HCT116 (cell line): ENCODE data around the gene DNASE2B. TPM values are rescaled to one million over a fixed set of nuclear protein-coding genes. Genes with fewer than 3 reads are reported as not detected.

Experiments
- ATAC-seq: fragments of 200-7000 bp; cut with Tn5 transposase; 2 replicates; pipeline ENCODE4 v1.9.1; 2020; ENCODE audit warnings: mild to moderate bottlenecking, moderate library complexity
- BruUV-seq: library from RNA; stranded (reverse); fragments of 400-500 nt; replicated peaks from 2 replicates; lab custom pipeline; 2021; lab: Mats Ljungman, UMichigan
- CTCF ChIA-PET: fragments of 300-600 bp; sonication (Branson Sonifier 250); formaldehyde crosslinking; loops from one replicate; lab custom pipeline; 2021; ENCODE audit warnings: antibody characterized with exemption; lab: Charles Lee
- POLR2A ChIA-PET: fragments of 300-600, 350-600 bp; sonication (Branson Sonifier 250); formaldehyde crosslinking; loops from one replicate; lab custom pipeline; 2021; ENCODE audit warnings: antibody characterized with exemption; lab: Charles Lee
- RAD21 ChIA-PET, 2 experiments: fragments of 300-600 bp; sonication (Branson Sonifier 250); formaldehyde crosslinking; loops; one replicate each; lab custom pipeline; 2023; ENCODE audit warnings: low total read pairs in 2 of 2; ENCODE audit not compliant: uncharacterized antibody in 2 of 2, unreplicated experiment in 2 of 2, low non-redundant PET in 1 of 2; lab: Charles Lee
- DNase-seq: peaks from one replicate; pipeline ENCODE4 v3.0.0-alpha.2; 2010; ENCODE audit warnings: low read depth, low spot score
- H2AFZ ChIP-seq: fragments of 200-600 bp; shearing (Covaris generic), sonication (generic); 2 replicates; pipeline ENCODE4 v1.6.1; 2017; ENCODE audit warnings: low read depth, mixed run types, mixed read lengths, antibody characterized with exemption, low read length; ENCODE audit not compliant: poor library complexity, severe bottlenecking
- H3K27ac ChIP-seq: 2 replicates; pipeline ENCODE4 v1.5.1; 2012; ENCODE audit warnings: low read depth, low read length
- H3K27me3 ChIP-seq: fragments of 200-600 bp; sonication (generic); 2 replicates; pipeline ENCODE4 v1.6.1; 2016; ENCODE audit warnings: mixed run types, low read length, mixed read lengths; ENCODE audit not compliant: insufficient read depth
- H3K36me3 ChIP-seq, 2 experiments: fragments of 200-500 bp in 1 of 2; fragments of 200-600 bp in 1 of 2; sonication (Bioruptor generic) in 1 of 2; sonication (generic) in 1 of 2; 2 replicates each; pipeline versions ENCODE4 v1.5.1 to v1.6.1; 2014 to 2016; ENCODE audit warnings: low read length in 2 of 2, inconsistent platforms in 1 of 2, mixed read lengths in 1 of 2, mixed run types in 1 of 2; ENCODE audit not compliant: insufficient read depth in 2 of 2, control insufficient read depth in 1 of 2
- H3K4me1 ChIP-seq, 2 experiments: fragments of 200-600 bp in 1 of 2; sonication (generic) in 1 of 2; 2 replicates each; pipeline versions ENCODE4 v1.5.1 to v1.6.1; 2012 to 2017; ENCODE audit warnings: low read length in 2 of 2, inconsistent platforms in 1 of 2, mild to moderate bottlenecking in 1 of 2, mixed read lengths in 1 of 2, mixed run types in 1 of 2, moderate library complexity in 1 of 2; ENCODE audit not compliant: insufficient read depth in 2 of 2, control insufficient read depth in 1 of 2
- H3K4me2 ChIP-seq: fragments of 200-600 bp; sonication (generic); 2 replicates; pipeline ENCODE4 v1.6.1; 2017; ENCODE audit warnings: mixed run types, low read length, mixed read lengths
- H3K4me3 ChIP-seq, 2 experiments: fragments of 200-600 bp in 1 of 2; sonication (generic) in 1 of 2; replicated peaks in 1 of 2; 2 replicates each; pipeline ENCODE4 v1.5.1; 2011 to 2016; ENCODE audit warnings: low read length in 2 of 2, control low read depth in 1 of 2, low read depth in 1 of 2, mild to moderate bottlenecking in 1 of 2, mixed read lengths in 1 of 2, mixed run types in 1 of 2
- H3K79me2 ChIP-seq: fragments of 200-600 bp; sonication (generic); 2 replicates; pipeline ENCODE4 v1.6.1; 2017; ENCODE audit warnings: mild to moderate bottlenecking, mixed run types, low read length, moderate library complexity, mixed read lengths; ENCODE audit not compliant: insufficient read depth
- H3K9ac ChIP-seq: fragments of 200-600 bp; sonication (generic); 2 replicates; pipeline ENCODE4 v1.6.1; 2016; ENCODE audit warnings: low read length, mixed read lengths
- H3K9me2 ChIP-seq: fragments of 200-600 bp; sonication (generic), shearing (Covaris generic); 2 replicates; pipeline ENCODE4 v1.6.1; 2017; ENCODE audit warnings: mixed run types, mild to moderate bottlenecking, moderate library complexity; ENCODE audit not compliant: insufficient read depth
- H3K9me3 ChIP-seq, 2 experiments: fragments of 200-500 bp in 1 of 2; fragments of 200-600 bp in 1 of 2; sonication (Bioruptor generic) in 1 of 2; sonication (generic) in 1 of 2; 2 replicates each; pipeline ENCODE4 v1.6.1; 2014 to 2017; ENCODE audit warnings: low read length in 2 of 2, mixed read lengths in 2 of 2, inconsistent platforms in 1 of 2, low read depth in 1 of 2, mild to moderate bottlenecking in 1 of 2, mixed run types in 1 of 2, moderate library complexity in 1 of 2; ENCODE audit not compliant: control insufficient read depth in 1 of 2, insufficient read depth in 1 of 2
- H4K20me1 ChIP-seq: fragments of 200-600 bp; sonication (generic), shearing (Covaris generic); 2 replicates; pipeline ENCODE4 v1.6.1; 2017; ENCODE audit warnings: mixed run types, mild to moderate bottlenecking, moderate library complexity; ENCODE audit not compliant: insufficient read depth
- ATF3 ChIP-seq: IDR thresholded peaks from 2 replicates; pipeline ENCODE4 v1.6.1; 2012
- CBX3 ChIP-seq: IDR thresholded peaks from 2 replicates; pipeline ENCODE4 v1.6.1; 2012; ENCODE audit warnings: low read depth
- CTCF ChIP-seq, 3 experiments: fragments of 200-600 bp in 1 of 3; sonication (generic) in 1 of 3; IDR thresholded peaks in 2 of 3; conservative IDR thresholded peaks in 1 of 3; 2 replicates each; pipeline ENCODE4 v1.5.1; 2012 to 2017; ENCODE audit warnings: low read depth in 2 of 3, low read length in 2 of 3, antibody characterized with exemption in 1 of 3, borderline replicate concordance in 1 of 3, control low read depth in 1 of 3, mild to moderate bottlenecking in 1 of 3, mixed read lengths in 1 of 3, mixed run types in 1 of 3, moderate library complexity in 1 of 3; ENCODE audit not compliant: insufficient read depth in 1 of 3
- EGR1 ChIP-seq: IDR thresholded peaks from 2 replicates; pipeline ENCODE4 v1.6.1; 2012; ENCODE audit warnings: low read depth
- EZH2 ChIP-seq: fragments of 200-600 bp; sonication (generic); IDR thresholded peaks from 2 replicates; pipeline ENCODE4 v1.6.1; 2017; ENCODE audit warnings: antibody characterized with exemption, mixed run types
- EZH2phosphoT487 ChIP-seq: fragments of 200-600 bp; IDR thresholded peaks from 2 replicates; pipeline ENCODE4 v1.6.1; 2018; ENCODE audit warnings: antibody characterized with exemption, borderline replicate concordance
- FOSL1 ChIP-seq: IDR thresholded peaks from 2 replicates; pipeline ENCODE4 v1.6.1; 2012; ENCODE audit warnings: low read depth
- JUND ChIP-seq: IDR thresholded peaks from 2 replicates; pipeline ENCODE4 v1.6.1; 2012
- MAX ChIP-seq: IDR thresholded peaks from 2 replicates; pipeline ENCODE4 v1.6.1; 2012
- POLR2A ChIP-seq: IDR thresholded peaks from 2 replicates; pipeline ENCODE4 v1.7.0; 2011; ENCODE audit warnings: borderline replicate concordance; ENCODE audit not compliant: insufficient read depth, insufficient read length; ENCODE audit errors: extremely low read depth
- POLR2AphosphoS5 ChIP-seq: IDR thresholded peaks from 2 replicates; pipeline ENCODE4 v1.6.1; 2011; ENCODE audit warnings: mild to moderate bottlenecking, low read depth, low read length, moderate library complexity
- RAD21 ChIP-seq: IDR thresholded peaks from 2 replicates; pipeline ENCODE4 v1.6.1; 2012; ENCODE audit warnings: low read depth, mild to moderate bottlenecking
- REST ChIP-seq: IDR thresholded peaks from 2 replicates; pipeline ENCODE4 v1.6.1; 2012; ENCODE audit warnings: low read depth
- SIN3A ChIP-seq: IDR thresholded peaks from 2 replicates; pipeline ENCODE4 v1.6.1; 2012; ENCODE audit warnings: low read depth
- SP1 ChIP-seq: IDR thresholded peaks from 2 replicates; pipeline ENCODE4 v1.6.1; 2012; ENCODE audit warnings: low read depth
- SRF ChIP-seq: IDR thresholded peaks from 2 replicates; pipeline ENCODE4 v1.6.1; 2012; ENCODE audit warnings: low read depth
- TCF7L2 ChIP-seq: IDR thresholded peaks from 2 replicates; pipeline ENCODE4 v1.7.0; 2011; ENCODE audit warnings: borderline replicate concordance, inconsistent platforms; ENCODE audit not compliant: insufficient read depth, insufficient read length; ENCODE audit errors: extremely low read depth
- ZBTB33 ChIP-seq: IDR thresholded peaks from 2 replicates; pipeline ENCODE4 v1.6.1; 2011; ENCODE audit warnings: mild to moderate bottlenecking, low read length, moderate library complexity; ENCODE audit not compliant: insufficient replicate concordance; ENCODE audit errors: extremely low read depth
- ZFX ChIP-seq: fragments of 450-650 bp; IDR thresholded peaks from 2 replicates; pipeline ENCODE4 v1.6.1; 2017
- ZNF274 ChIP-seq: fragments of 200-500 bp; sonication (Bioruptor generic); IDR thresholded peaks from 2 replicates; pipeline ENCODE4 v1.6.1; 2014; ENCODE audit warnings: mild to moderate bottlenecking, low read depth, low read length, inconsistent platforms
- intact Hi-C: fragments of 100-400 bp; cut with micrococcal nuclease; formaldehyde crosslinking; loops from 2 replicates; pipeline ENCODE4 v1.10.0; 2022
- total RNA-seq: library from RNA; stranded (reverse); gene quantifications from one replicate; pipeline ENCODE4 v1.2.1, GENCODE V29; 2021; ENCODE audit not compliant: unreplicated experiment

Gene DNASE2B
- total RNA-seq, 1 experiment from 2014 or later: 0.42 TPM

- Histone ChIP-seq H3K27me3 (no peaks in the 10 kb centered on the region), H3K27ac (no peak overlapping the region), H3K4me3 (no peak overlapping the region), H3K36me3 (no peaks in the 10 kb centered on the region), H3K4me1 (peaks cover 6 to 20% of the 10 kb centered on the region in 2 experiments; a peak in 3 of 4 replicates), H3K4me2 (peak overlapping the region; percentile 24; the same call in 1 of the 2 replicates), H3K79me2 (no peaks in the 10 kb centered on the region), H3K9me3 (no peaks in the 10 kb centered on the region), H2AFZ (peak overlapping the region; percentile 97), H4K20me1 (no peaks in the 10 kb centered on the region), H3K9ac (no peak overlapping the region), H3K9me2 (no peaks in the 10 kb centered on the region)
- DNase-seq (peak; percentile 67), ATAC-seq (peak; percentile 93)
- intact Hi-C loops: loop anchor here (1.0 to 5.0 kb wide), 5 partner anchors 100 to 330 kb away; no protein-coding TSS in a partner anchor
- BruUV-seq: no TSS peak
- POLR2A ChIA-PET: interaction anchor here (0.9 to 1.6 kb wide), 2 partner anchors 177 to 195 kb away, joined by 3 read pairs; no protein-coding TSS in a partner anchor
- RAD21 ChIA-PET: interaction anchor here (0.7 to 1.2 kb wide), 4 partner anchors 161 to 301 kb away, joined by 3 to 6 read pairs (median 4); no protein-coding TSS in a partner anchor
- CTCF ChIA-PET: interaction anchor here (0.6 to 2.2 kb wide), 15 partner anchors 9 to 330 kb away, joined by 3 to 14 read pairs (median 3); no protein-coding TSS in a partner anchor
- TF ChIP-seq SIN3A: no peak
- no peak for TF ChIP-seq ZBTB33
- TF ChIP-seq EZH2phosphoT487: no peak
- TF ChIP-seq ZFX: no peak
- TF ChIP-seq POLR2AphosphoS5: no peak
- no peak for TF ChIP-seq EGR1
- TF ChIP-seq MAX: 0 out of 2 replicates have a peak, but pooled peaks have one; percentile 12
- no peak for TF ChIP-seq ZNF274
- TF ChIP-seq SRF: no peak
- TF ChIP-seq EZH2: no peak
- TF ChIP-seq REST: no peak
- TF ChIP-seq FOSL1: peak; percentile 55
- no peak for TF ChIP-seq ATF3
- TF ChIP-seq CTCF (IDR thresholded peaks at IDR 0.05 in 2 of 3, conservative IDR thresholded peaks at IDR 0.05 in 1 of 3; ENCODE audit: borderline replicate concordance in 1 of 3, insufficient read depth in 1 of 3, low read depth in 2 of 3, low read length in 2 of 3): peak; percentile 21 to 76 (median 57); a peak in 5 of 6 replicates
- no peak for TF ChIP-seq TCF7L2
- TF ChIP-seq JUND: peak; percentile 44
- TF ChIP-seq RAD21: peak; percentile 85
- no peak for TF ChIP-seq POLR2A
- peak; percentile 56; the same call in 1 of the 2 replicates for TF ChIP-seq CBX3
- TF ChIP-seq SP1: no peak; the same call in 1 of the 2 replicates
These were observed 44.0 kb downstream of the DNASE2B start for GRCh38 chr1:84442256-84442655.
